Tibial artery (tissue), 4 donors: ENCODE data around the gene MYCBP.
A peak's percentile ranks its signal among the peaks of the same experiment; 100 is the strongest.

Source experiments
- DNase-seq, 2 donors: peaks; one replicate each; pipeline ENCODE4 v3.0.0-alpha.2; 2019
- H3K27ac ChIP-seq, 2 donors: fragments of 200-600 bp; sonication (generic) in 1 of 2; 1 replicate in 1 of 2; 2 replicates in 1 of 2; pipeline ENCODE4 v1.5.1; 2018 to 2019; ENCODE audit warnings: mild to moderate bottlenecking in 1 of 2
- H3K27me3 ChIP-seq, 2 donors: fragments of 200-600 bp; sonication (generic) in 1 of 2; one replicate each; pipeline versions ENCODE4 v1.5.1 to v1.6.0; 2016 to 2019
- H3K36me3 ChIP-seq, 3 donors: fragments of 200-600 bp; sonication (generic) in 2 of 3; one replicate each; pipeline ENCODE4 v1.5.1; 2016 to 2019; ENCODE audit warnings: mild to moderate bottlenecking in 2 of 3
- H3K4me1 ChIP-seq, 4 donors: fragments of 200-600 bp; sonication (generic) in 2 of 4; 1 replicate in 3 of 4; 2 replicates in 1 of 4; pipeline ENCODE4 v1.5.1; 2016 to 2019
- H3K4me3 ChIP-seq, 2 donors: fragments of 200-600 bp; sonication (generic) in 1 of 2; 1 replicate in 1 of 2; 2 replicates in 1 of 2; pipeline ENCODE4 v1.5.1; 2018 to 2019; ENCODE audit warnings: mild to moderate bottlenecking in 2 of 2
- H3K9me3 ChIP-seq, 3 donors: fragments of 200-600 bp; sonication (generic) in 1 of 3; one replicate each; pipeline ENCODE4 v1.5.1; 2016 to 2019
- CTCF ChIP-seq, 2 experiments: fragments of 200-600 bp in 1 of 2; fragments of 450-650 bp in 1 of 2; IDR thresholded peaks; one replicate each; pipeline ENCODE4 v1.5.1; 2017 to 2019; ENCODE audit warnings: antibody characterized with exemption in 2 of 2, mild to moderate bottlenecking in 1 of 2, moderate library complexity in 1 of 2
- intact Hi-C: fragments of 100-400 bp; cut with DNase I; formaldehyde crosslinking; loops from one replicate; pipeline ENCODE4 v1.15.0; 2023; ENCODE audit warnings: low total_unique reads

The MYCBP gene

GRCh38 chr1:38885092-38885491, 11.9 kb upstream of the MYCBP start:
- H3K9me3 ChIP-seq: no peaks in the 10 kb centered on the region
- H3K4me3 ChIP-seq: no peak overlapping the region
- H3K27me3 ChIP-seq: no peaks in the 10 kb centered on the region
- no peak for DNase-seq
- H3K36me3 ChIP-seq: no peaks in the 10 kb centered on the region
- no peaks in the 10 kb centered on the region for H3K4me1 ChIP-seq
- TF ChIP-seq CTCF (IDR thresholded peaks at IDR 0.05): no peak
- H3K27ac ChIP-seq: no peak overlapping the region
- intact Hi-C loops: no loop called here

GRCh38 chr1:38881487-38881886, 8.3 kb upstream of the MYCBP start, which contains the start of gene GJA9:
TSS of gene GJA9 (minus strand) at chr1:38881587. CDS start at chr1:38876098, 5,489 bp downstream.
- intact Hi-C loops: no loop called here
- Histone ChIP-seq H3K9me3 (no peaks in the 10 kb centered on the region), H3K27ac (no peak within 1 kb of the TSS), H3K4me1 (no peaks in the 10 kb centered on the region), H3K4me3 (no peak within 1 kb of the TSS), H3K36me3 (no peaks in the 10 kb centered on the region), H3K27me3 (no peaks in the 10 kb centered on the region)
- TF ChIP-seq CTCF (IDR thresholded peaks at IDR 0.05): no peak
- no peak for DNase-seq

GRCh38 chr1:38875811-38876210, 2.7 kb upstream of the MYCBP start:
- TF ChIP-seq CTCF (IDR thresholded peaks at IDR 0.05): no peak
- H3K9me3 ChIP-seq: no peaks in the 10 kb centered on the region
- no peak for DNase-seq
- H3K36me3 ChIP-seq: no peaks in the 10 kb centered on the region
- no peaks in the 10 kb centered on the region for H3K27me3 ChIP-seq
- H3K4me3 ChIP-seq: no peak overlapping the region
- H3K27ac ChIP-seq: no peak overlapping the region
- intact Hi-C loops: no loop called here
- H3K4me1 ChIP-seq: peaks cover 0 to 22% (median 14%) of the 10 kb centered on the region in 4 donors

- peak overlapping the region; percentile 62 to 77 for H3K27ac ChIP-seq
- H3K9me3 ChIP-seq: no peaks in the 10 kb centered on the region
- H3K4me1 ChIP-seq: peaks cover 0 to 22% (median 14%) of the 10 kb centered on the region in 4 donors
- H3K27me3 ChIP-seq: no peaks in the 10 kb centered on the region
- TF ChIP-seq CTCF (IDR thresholded peaks at IDR 0.05): no peak
- intact Hi-C loops: no loop called here
- no peaks in the 10 kb centered on the region for H3K36me3 ChIP-seq
- H3K4me3 ChIP-seq: peak overlapping the region; percentile 74 to 91
- DNase-seq: no peak
Observed at GRCh38 chr1:38872401-38873026, 634 bp downstream of the MYCBP start.

- H3K27ac ChIP-seq: no peak overlapping the region
- intact Hi-C loops: no loop called here
- H3K36me3 ChIP-seq: no peaks in the 10 kb centered on the region
- no peak for DNase-seq
- no peaks in the 10 kb centered on the region for H3K9me3 ChIP-seq
- H3K4me1 ChIP-seq: peaks cover 0 to 22% (median 14%) of the 10 kb centered on the region in 4 donors
- TF ChIP-seq CTCF (IDR thresholded peaks at IDR 0.05): no peak
- no peaks in the 10 kb centered on the region for H3K27me3 ChIP-seq
- H3K4me3 ChIP-seq: no peak overlapping the region
Observed at GRCh38 chr1:38870996-38871395, 2.2 kb downstream of the MYCBP start.
